NCI-H2227 (cell line): Measurements from ENCODE around the gene XXYLT1.

Source experiments
- DNase-seq: peaks from one replicate; lab custom pipeline; 2025; ENCODE audit not compliant: unreplicated experiment; lab: John Stamatoyannopoulos, UW

XXYLT1 gene

DNA sequence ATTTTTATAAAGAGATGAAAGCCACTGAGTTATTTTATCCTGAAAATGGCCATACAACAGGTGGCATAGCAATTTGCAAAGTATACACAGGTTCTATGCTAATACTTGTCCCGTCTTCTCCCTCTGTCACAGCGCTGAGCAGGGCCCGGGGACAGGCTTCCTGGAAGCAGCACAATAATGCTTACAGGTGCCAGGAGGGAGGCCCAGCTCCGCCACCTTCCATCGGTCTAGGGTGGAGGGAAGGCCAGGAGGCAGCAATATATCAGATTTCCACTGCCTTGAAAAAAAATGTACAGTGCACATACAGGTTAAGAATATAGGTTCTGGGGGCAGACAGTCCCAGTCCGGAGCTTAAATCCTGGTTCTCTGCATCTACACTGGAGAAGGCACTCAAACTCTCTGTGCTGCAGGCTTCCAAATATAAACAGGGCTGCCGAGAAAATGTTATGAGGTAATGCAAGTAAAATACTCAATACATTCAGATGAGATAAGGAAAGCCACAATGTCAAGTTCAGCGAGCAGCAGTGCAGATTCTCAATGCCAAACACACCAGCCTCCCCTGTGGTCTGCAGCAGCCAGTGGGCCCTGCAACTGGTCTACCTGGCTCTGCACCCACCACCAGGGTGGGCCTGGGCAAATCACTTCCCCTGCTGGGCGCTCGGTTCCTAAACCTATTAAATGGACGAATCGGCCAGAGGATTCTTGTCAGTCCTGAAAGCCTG is 189.6 kb downstream of the XXYLT1 start:
- no peak for DNase-seq

DNA sequence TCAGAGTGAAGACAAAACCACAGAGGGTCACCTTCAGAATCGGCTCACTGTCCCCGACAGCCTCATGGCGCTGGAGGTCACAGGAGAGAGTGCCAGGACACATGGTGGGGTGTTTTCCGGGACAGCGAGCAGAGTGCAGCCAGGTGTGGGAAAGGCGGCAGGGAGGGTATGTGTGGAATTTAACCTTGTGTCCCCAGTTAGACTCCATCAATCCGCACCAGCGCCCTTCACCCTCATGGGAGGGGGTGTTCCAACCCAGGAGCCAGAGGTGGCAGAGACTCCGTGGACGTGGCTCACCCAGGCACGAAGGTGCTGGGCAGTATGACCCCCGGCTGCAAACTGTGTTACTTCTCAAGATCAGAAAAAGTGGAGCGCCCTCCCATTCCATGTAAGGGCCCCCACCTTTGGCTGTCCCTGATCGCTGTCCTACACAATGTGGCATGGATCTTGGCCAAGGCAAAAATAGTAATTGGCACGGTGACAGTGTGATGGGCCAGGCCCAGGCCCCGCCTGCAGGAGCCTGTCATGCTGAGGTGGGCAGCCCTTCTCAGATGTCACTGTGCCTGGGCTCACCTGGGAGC is 190.3 kb downstream of the XXYLT1 start:
- DNase-seq: no peak

DNA sequence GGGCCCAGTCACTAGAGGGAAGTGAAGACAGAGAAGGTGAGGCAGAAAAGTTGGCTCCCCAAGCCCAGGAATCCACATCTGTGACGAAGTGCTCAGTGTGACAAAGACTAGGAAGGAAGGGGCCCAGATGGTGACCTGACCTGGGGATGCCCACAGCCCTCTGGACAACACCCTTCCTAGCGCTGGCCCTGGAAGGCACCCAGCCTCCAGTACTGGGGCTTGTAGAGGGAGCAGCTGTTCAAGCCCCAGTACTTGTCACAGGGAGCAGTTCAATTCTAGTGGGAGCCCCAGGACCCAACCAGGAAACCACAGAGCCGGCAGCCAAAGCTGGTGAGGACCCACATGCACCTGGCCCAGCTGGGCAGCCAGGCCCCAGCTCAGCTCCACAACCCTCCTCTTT is 190.8 kb downstream of the XXYLT1 start:
- no peak for DNase-seq

GRCh38 chr3:195079636-195080035 is 191.3 kb downstream of the XXYLT1 start:
- DNase-seq: no peak

DNA sequence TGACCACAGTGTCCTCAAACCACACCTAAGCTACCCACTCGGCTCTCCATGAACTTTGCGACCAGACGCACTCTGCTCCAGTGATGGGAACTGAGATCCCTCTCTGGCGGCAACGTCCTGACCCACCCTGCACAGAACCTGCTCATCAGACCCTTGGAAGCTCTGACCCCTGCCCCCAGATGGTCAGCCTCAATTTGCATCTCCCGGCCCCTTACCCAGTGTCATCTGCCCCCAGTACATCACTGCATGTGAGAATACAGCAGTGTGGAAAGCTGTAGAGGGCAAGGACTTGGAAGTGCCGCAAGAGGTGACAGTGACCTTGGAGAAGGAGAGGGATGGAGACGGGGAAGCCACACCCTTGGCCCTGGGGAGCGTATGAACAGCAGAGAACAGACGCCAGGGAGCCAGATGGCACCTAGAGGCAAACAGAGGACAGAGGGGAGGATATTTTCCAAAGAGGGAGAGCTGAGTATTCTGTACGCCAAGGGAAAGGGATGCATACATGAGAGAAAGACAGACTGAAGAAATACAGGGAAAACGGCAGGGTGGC is 192.0 kb downstream of the XXYLT1 start:
- no peak for DNase-seq

GRCh38 chr3:195077611-195078540 is 193.1 kb downstream of the XXYLT1 start:
- no peak for DNase-seq

DNA sequence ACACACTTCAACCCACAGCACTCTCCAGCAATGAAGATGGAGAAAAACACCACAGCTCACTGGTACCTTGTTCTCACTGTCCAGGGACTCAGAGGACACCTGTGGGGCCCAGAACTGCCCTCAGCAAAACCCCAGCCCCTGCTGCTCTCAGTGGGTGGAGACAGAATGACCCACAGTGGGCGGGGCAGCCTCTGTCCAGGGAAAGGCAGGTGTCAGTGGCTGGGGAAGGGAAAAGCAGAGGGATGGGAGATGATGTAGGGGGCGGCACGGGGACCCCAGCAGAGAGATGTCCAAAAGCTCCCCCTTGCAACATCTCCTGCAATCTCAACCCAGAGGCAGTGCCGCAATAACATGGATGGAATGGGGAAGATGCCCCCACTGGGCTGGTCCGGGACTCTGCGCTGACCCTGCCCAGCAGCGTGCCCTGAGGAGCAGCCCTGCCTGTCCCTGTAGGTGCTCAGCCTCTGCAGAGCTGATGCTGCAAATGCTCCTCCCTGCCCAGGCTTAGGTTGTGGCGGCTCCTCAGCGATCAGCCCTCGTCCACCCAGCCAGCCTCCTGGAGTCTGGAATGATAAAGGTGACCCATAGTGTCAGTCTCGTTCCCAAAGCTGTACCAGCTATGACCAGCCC is 193.9 kb downstream of the XXYLT1 start:
- DNase-seq: no peak

DNA sequence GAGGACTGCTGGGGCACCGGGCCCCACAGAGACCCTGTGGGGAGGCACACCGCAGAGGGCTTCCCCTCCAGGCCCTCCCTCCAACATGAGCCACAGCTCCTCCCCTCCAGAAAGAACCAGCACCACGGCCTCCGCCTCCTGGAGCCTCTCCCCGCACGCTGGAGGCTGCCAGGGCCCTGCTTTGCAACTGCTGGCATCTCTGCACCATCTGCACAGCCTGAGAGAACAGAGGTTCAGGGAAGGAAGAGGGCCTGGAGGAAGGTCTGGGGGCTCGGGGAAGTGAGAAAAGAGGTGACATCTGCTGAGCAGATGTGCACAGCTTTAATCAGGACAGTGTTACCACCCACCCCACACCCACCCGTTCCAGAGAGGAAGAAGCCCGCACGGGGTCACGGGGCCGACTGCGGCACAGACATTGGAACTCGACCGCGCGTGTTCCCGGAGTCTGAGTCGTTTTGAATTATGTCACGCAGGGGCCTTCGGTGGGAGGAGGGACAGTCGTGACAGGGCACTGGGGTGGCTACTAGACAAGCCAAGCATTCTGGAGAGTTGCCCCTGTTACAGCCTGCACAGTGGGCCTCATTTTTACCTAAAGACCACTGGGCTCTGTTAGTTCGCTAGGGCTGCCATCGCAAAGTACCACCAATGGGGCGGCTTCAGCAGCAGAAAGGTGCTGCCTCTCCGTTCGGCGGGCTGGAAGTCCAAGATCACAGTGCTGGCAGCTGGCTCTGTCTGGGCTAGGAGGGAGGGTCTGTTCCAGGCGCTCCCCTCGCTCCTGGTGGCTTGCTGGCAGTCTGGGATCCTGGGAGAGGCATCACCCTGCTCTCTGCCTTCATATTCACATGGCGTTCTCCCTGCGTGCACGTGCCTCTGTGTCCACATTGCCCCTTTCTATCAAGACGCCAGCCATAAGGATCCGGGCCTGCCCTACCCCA is 194.8 kb downstream of the XXYLT1 start:
- DNase-seq: no peak

DNA sequence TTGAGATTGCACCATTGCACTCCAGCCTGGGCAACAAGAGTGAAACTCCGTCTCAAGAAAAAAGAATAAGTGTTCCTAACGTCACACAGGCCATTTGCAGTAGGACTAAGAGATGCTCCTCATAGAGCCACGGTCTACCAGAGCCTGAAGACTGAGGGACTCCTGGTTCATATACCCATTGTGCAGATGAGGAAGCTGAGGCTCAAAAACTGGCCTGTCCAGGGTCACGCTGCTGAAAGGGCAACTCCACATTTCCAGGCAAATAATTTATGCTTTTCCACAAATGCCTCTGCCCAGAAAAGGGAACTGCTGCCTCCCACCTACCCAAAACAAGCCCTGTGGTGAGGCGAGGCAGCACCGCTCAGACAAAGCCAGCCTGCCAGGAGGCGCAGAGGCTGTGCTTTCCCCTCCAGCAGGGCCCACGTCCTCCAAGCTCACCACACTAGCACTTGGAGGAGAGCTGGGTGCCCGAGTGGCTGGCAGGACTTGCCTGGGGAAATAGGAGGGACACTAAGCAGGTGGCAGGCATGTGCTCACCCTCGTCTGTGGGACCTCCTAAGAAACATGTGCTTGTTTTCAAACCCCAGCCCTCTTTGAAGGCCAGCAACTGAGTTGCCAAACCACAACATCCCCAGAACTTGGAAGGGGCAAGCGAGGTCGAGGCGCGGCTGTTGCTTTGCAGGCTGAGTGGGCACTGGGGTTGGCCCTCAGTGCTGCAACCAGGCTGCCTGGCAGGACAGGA is 195.6 kb downstream of the XXYLT1 start:
- no peak for DNase-seq

DNA sequence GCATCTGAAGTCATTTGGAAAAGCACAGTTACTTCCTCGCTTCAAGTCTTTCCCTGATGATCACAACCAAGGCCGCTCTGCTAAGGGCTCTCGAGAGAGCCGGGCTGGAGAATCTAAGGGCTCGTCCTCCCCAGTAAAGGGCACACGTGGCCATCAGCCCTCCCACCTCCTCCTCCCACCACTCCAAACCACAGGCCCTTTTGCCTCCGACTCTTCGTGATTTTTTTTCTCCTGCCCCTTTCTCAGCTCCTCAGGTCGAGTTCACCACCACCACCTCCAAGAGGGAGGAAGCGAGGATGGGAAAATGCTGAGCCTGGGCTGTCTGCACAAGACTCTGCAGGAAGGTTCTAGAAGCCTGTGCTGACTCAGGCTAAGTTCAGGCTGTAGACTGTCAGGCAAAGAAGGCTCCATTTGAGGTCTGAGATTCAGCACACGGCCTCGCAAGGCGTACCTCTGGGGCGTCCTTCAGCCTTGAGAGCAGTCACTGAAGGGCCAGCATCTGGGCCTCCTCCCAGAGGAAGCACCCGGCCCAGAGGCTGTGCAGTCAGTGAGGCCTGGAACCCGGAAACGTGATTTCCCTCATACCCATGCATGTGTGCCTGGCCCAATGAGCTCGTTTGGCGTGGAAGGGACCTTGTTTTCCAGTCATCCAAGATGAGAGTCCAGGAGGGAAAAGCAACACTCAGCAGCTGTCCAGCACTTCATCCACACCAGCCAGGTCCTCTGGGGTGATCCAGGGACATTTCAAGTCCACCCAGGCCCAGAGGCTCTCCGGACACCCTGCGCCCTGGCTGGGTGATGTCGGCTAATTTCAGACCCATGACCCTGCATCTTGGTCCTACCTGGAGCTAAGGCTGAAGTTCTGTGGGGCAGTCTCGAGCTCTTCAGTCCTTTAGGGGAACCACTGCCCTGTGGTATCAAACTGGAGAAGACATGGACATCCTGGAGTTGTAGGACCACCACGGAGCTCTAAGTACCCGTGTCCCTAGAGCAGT is 196.8 kb downstream of the XXYLT1 start:
- DNase-seq: no peak

- DNase-seq: no peak
Observed at GRCh38 chr3:195072916-195073564, 197.9 kb downstream of the XXYLT1 start.

GRCh38 chr3:195071916-195072820 is 198.8 kb downstream of the XXYLT1 start:
- no peak for DNase-seq

GRCh38 chr3:195071011-195071728 is 199.8 kb downstream of the XXYLT1 start:
- DNase-seq: no peak

DNA sequence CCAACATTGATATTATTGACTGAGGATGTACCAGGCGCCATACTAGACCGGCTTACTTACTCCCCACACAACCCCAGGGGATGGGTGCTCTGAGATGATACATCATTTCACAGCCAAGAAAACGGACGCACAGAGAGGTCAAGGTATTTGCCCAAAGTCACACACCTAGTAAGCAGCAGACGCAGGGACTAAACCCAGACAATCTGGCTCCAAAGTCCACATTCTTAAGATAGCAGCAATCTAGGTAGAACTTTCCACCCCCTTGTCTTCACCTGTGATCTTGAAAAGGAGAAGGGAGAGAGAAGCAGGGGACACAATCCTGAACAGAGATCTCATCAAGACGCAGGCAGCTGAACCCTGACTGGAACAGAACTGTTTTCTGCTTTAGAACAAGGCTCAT is 200.6 kb downstream of the XXYLT1 start:
- DNase-seq: no peak

DNA sequence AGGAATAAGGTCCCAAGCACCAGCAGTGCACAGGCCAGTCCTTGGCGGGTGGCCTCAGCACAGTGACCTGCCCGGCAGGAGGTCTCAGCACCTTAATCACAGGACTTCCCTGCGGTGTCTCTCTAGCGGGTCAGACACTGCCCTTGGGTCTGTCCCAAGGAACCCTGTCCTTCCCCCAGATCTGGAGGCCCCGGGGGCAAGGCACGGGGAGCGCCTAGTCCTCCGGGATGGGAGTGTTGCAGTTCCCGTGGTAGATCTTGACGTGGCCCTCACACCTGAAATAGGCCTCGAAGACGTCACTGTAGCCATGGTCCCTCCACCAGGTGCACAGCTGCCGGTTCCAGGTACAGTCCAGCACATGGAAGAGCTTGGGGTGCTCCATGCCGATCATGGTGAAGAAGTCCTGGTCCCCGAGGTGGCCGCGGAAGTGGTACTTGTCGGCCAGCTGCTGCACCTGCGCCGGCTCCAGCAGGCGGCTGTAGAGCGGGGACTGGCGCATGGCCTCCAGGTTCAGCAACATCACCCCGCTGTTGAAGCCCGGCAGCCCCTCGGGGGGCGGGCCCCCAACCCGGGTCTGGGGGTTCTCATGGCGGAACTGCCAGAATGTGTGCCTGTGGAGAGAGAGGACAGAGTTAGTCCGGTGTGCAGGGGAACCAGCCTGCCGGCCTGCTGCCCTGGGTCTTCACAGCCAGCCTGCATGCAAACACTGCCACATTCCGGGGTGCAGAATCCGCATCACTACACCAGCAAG is 201.3 kb downstream of the XXYLT1 start:
- no peak for DNase-seq
